CD4-positive, alpha-beta T cell (primary cell): Measurements from ENCODE around the gene GALNT10. TPM values are rescaled to one million over a fixed set of nuclear protein-coding genes. Genes with fewer than 3 reads are reported as not detected.

Source experiments
- ATAC-seq: fragments of 200-7000 bp; cut with Tn5 transposase; one replicate; pipeline ENCODE4 v1.10.0; 2022; ENCODE audit warnings: mild to moderate bottlenecking; ENCODE audit not compliant: poor library complexity
- CTCF ChIA-PET: fragments of 350-600 bp; sonication (Branson Sonifier 250); formaldehyde crosslinking; loops from one replicate; lab custom pipeline; 2021; ENCODE audit warnings: antibody characterized with exemption, inconsistent platforms; lab: Charles Lee
- POLR2A ChIA-PET: fragments of 350-600 bp; sonication (Branson Sonifier 250); formaldehyde crosslinking; loops from one replicate; lab custom pipeline; 2021; ENCODE audit warnings: antibody characterized with exemption, inconsistent platforms; lab: Charles Lee
- DNase-seq, 14 experiments: peaks; one replicate each; pipeline ENCODE4 v3.0.0-alpha.2; 2013 to 2020; ENCODE audit warnings: mixed read lengths in 2 of 14
- H3K27ac ChIP-seq, 2 donors: one replicate each; pipeline versions ENCODE4 v1.5.1 to v1.7.0; 2013; ENCODE audit warnings: low read length in 2 of 2, low read depth in 1 of 2, mild to moderate bottlenecking in 1 of 2
- H3K27me3 ChIP-seq, 2 experiments: 1 replicate in 1 of 2; 2 replicates in 1 of 2; pipeline versions ENCODE4 v1.6.1 to v1.7.0; 2013; ENCODE audit warnings: low read length in 2 of 2, control low read depth in 1 of 2, mild to moderate bottlenecking in 1 of 2, moderate library complexity in 1 of 2; ENCODE audit not compliant: insufficient read depth in 2 of 2, control insufficient read depth in 1 of 2
- H3K36me3 ChIP-seq: one replicate; pipeline ENCODE4 v1.6.1; 2013; ENCODE audit warnings: low read length, control low read depth; ENCODE audit not compliant: insufficient read depth
- H3K4me1 ChIP-seq: one replicate; pipeline ENCODE4 v1.6.1; 2013; ENCODE audit warnings: low read length, control low read depth; ENCODE audit not compliant: insufficient read depth
- H3K4me3 ChIP-seq: one replicate; pipeline ENCODE4 v1.5.1; 2013; ENCODE audit warnings: mild to moderate bottlenecking, low read length, moderate library complexity
- H3K9me3 ChIP-seq, 2 experiments: 1 replicate in 1 of 2; 2 replicates in 1 of 2; pipeline versions ENCODE4 v1.6.1 to v1.7.0; 2013; ENCODE audit warnings: low read length in 2 of 2, mild to moderate bottlenecking in 2 of 2, control low read depth in 1 of 2, moderate library complexity in 1 of 2; ENCODE audit not compliant: control insufficient read depth in 1 of 2, insufficient read depth in 1 of 2
- H3K27ac Mint-ChIP-seq: one replicate; pipeline ENCODE4 v1.8.0; 2020; ENCODE audit warnings: mixed read lengths
- H3K27me3 Mint-ChIP-seq: one replicate; pipeline ENCODE4 v1.8.0; 2021; ENCODE audit warnings: mixed read lengths
- H3K36me3 Mint-ChIP-seq: one replicate; pipeline ENCODE4 v1.8.0; 2021; ENCODE audit warnings: low read depth, mixed read lengths
- H3K4me1 Mint-ChIP-seq: one replicate; pipeline ENCODE4 v1.8.0; 2021; ENCODE audit warnings: low read depth, mixed read lengths
- H3K4me3 Mint-ChIP-seq: one replicate; pipeline ENCODE4 v1.8.0; 2020; ENCODE audit warnings: mild to moderate bottlenecking, mixed read lengths
- H3K9me3 Mint-ChIP-seq: one replicate; pipeline ENCODE4 v1.8.0; 2020; ENCODE audit warnings: mixed read lengths
- CTCF ChIP-seq: fragments of 200-600 bp; IDR thresholded peaks from one replicate; pipeline ENCODE4 v1.8.0; 2022; ENCODE audit warnings: antibody characterized with exemption, mild to moderate bottlenecking
- intact Hi-C, 2 experiments: fragments of 100-400 bp; cut with DNase I in 1 of 2; cut with micrococcal nuclease in 1 of 2; formaldehyde crosslinking; loops; one replicate each; pipeline versions ENCODE4 v1.15.1 to v1.9.0; 2023 to 2025; cut with DNase I, micrococcal nuclease
- total RNA-seq, 174 experiments: library from RNA in 2 of 174; stranded (reverse) in 2 of 174; gene quantifications; one replicate each; pipeline ENCODE4 v1.2.3 and lab custom pipeline; 2021 to 2026

The GALNT10 gene
- total RNA-seq, 2 experiments from 2014 or later, result 21.7 to 23.0 TPM

- Histone ChIP-seq H3K27ac (no peak overlapping the region), H3K4me3 (no peak overlapping the region), H3K27me3 (no peaks in the 10 kb centered on the region), H3K9me3 (no peaks in the 10 kb centered on the region), H3K4me1 (no peaks in the 10 kb centered on the region), H3K36me3 (no peaks in the 10 kb centered on the region)
- Mint-ChIP-seq H3K4me3 (no peak overlapping the region), H3K4me1 (no peaks in the 10 kb centered on the region), H3K36me3 (peaks cover under 1% of the 10 kb centered on the region), H3K9me3 (no peaks in the 10 kb centered on the region), H3K27me3 (no peaks in the 10 kb centered on the region), H3K27ac (no peak overlapping the region)
- DNase-seq, result no peak
- TF ChIP-seq CTCF, result no peak
- intact Hi-C loops, result no loop called here
- ATAC-seq, result no peak
- ChIA-PET CTCF (no interaction called here), POLR2A (no interaction called here)
Measured at GRCh38 chr5:154345255-154345952, 154.9 kb downstream of the GALNT10 start.

GRCh38 chr5:154346427-154346826 is 155.9 kb downstream of the GALNT10 start:
- DNase-seq (no peak), ATAC-seq (no peak)
- H3K36me3 ChIP-seq, result no peaks in the 10 kb centered on the region
- ChIA-PET POLR2A (no interaction called here), CTCF (interaction anchor here (0.6 kb wide), 1 partner anchor 641 kb away, joined by 3 read pairs; no protein-coding TSS in a partner anchor)
- H3K4me3 ChIP-seq, result no peak overlapping the region
- Mint-ChIP-seq H3K27ac (no peak overlapping the region), H3K9me3 (no peaks in the 10 kb centered on the region), H3K4me3 (no peak overlapping the region), H3K4me1 (no peaks in the 10 kb centered on the region), H3K27me3 (no peaks in the 10 kb centered on the region), H3K36me3 (peaks cover 7% of the 10 kb centered on the region)
- H3K27me3 ChIP-seq, result no peaks in the 10 kb centered on the region
- H3K27ac ChIP-seq, result no peak overlapping the region
- no peak for TF ChIP-seq CTCF
- intact Hi-C loops, result no loop called here
- no peaks in the 10 kb centered on the region for H3K4me1 ChIP-seq
- no peaks in the 10 kb centered on the region for H3K9me3 ChIP-seq

GRCh38 chr5:154349626-154350264 is 159.2 kb downstream of the GALNT10 start:
- H3K9me3 ChIP-seq, result no peaks in the 10 kb centered on the region
- no peak overlapping the region for H3K4me3 Mint-ChIP-seq
- DNase-seq (no peak), ATAC-seq (no peak)
- H3K36me3 ChIP-seq, result no peaks in the 10 kb centered on the region
- no peak overlapping the region for H3K4me3 ChIP-seq
- H3K27ac ChIP-seq, result no peak overlapping the region
- intact Hi-C loops, result no loop called here
- peaks cover 2% of the 10 kb centered on the region for H3K4me1 ChIP-seq
- ChIA-PET POLR2A (no interaction called here), CTCF (no interaction called here)
- no peaks in the 10 kb centered on the region for H3K27me3 Mint-ChIP-seq
- no peaks in the 10 kb centered on the region for H3K4me1 Mint-ChIP-seq
- no peaks in the 10 kb centered on the region for H3K9me3 Mint-ChIP-seq
- no peaks in the 10 kb centered on the region for H3K27me3 ChIP-seq
- H3K27ac Mint-ChIP-seq, result no peak overlapping the region
- TF ChIP-seq CTCF, result no peak
- H3K36me3 Mint-ChIP-seq, result peaks cover 11% of the 10 kb centered on the region
